ENCODE results near the gene TMEM236. TPM values are rescaled to one million over a fixed set of nuclear protein-coding genes. Genes with fewer than 3 reads are reported as not detected.

The TMEM236 gene
- total RNA-seq, 4 donors from 2014 or later: 1.2 to 1.8 (median 1.5) TPM

- Histone ChIP-seq H3K4me3 (no peak overlapping the region), H3K4me1 (peaks cover 0 to 4% (median 0%) of the 10 kb centered on the region in 4 donors), H3K27ac (no peak overlapping the region), H3K9me3 (no peaks in the 10 kb centered on the region), H3K27me3 (no peaks in the 10 kb centered on the region), H3K36me3 (no peaks in the 10 kb centered on the region)
- 78 to 81% methylated on average over 5 of the region's 5 CpGs for WGBS, 2 donors
- DNase-seq (ENCODE audit: low spot score in 2 of 2): no peak
- TF ChIP-seq EP300 (IDR thresholded peaks at IDR 0.05) (no peak), CTCF (IDR thresholded peaks at IDR 0.05) (no peak), POLR2A (IDR thresholded peaks at IDR 0.05) (no peak)
These were observed 90.6 kb downstream of the TMEM236 start for GRCh38 chr10:17842641-17843040.

- Histone ChIP-seq H3K9me3 (no peaks in the 10 kb centered on the region), H3K4me1 (peaks cover 0 to 5% (median 2%) of the 10 kb centered on the region in 4 donors), H3K36me3 (no peaks in the 10 kb centered on the region), H3K4me3 (no peak overlapping the region), H3K27ac (peak overlapping the region in 1 of 4 donors; percentile 39), H3K27me3 (no peaks in the 10 kb centered on the region)
- TF ChIP-seq CTCF (IDR thresholded peaks at IDR 0.05) (peak in 4 of 5 experiments; percentile 28 to 40 (median 32)), POLR2A (IDR thresholded peaks at IDR 0.05) (no peak), EP300 (IDR thresholded peaks at IDR 0.05) (no peak)
- no peak for DNase-seq (ENCODE audit: low spot score in 2 of 2)
- 52 to 62% methylated on average over 5 of the region's 5 CpGs for WGBS, 2 donors
These were observed 95.7 kb downstream of the TMEM236 start for GRCh38 chr10:17847585-17848296.

- no peak overlapping the region for H3K4me3 ChIP-seq
- no peak overlapping the region for H3K27ac ChIP-seq
- no peaks in the 10 kb centered on the region for H3K36me3 ChIP-seq
- H3K4me1 ChIP-seq: peaks cover 0 to 5% (median 2%) of the 10 kb centered on the region in 4 donors
- TF ChIP-seq POLR2A (IDR thresholded peaks at IDR 0.05): no peak
- no peak for TF ChIP-seq EP300 (IDR thresholded peaks at IDR 0.05)
- no peak for TF ChIP-seq CTCF (IDR thresholded peaks at IDR 0.05)
- DNase-seq (ENCODE audit: low spot score in 2 of 2): no peak
- H3K27me3 ChIP-seq: no peaks in the 10 kb centered on the region
- WGBS, 2 donors: 86 to 87% methylated on average over 5 of the region's 5 CpGs
- H3K9me3 ChIP-seq: no peaks in the 10 kb centered on the region
These were observed 96.6 kb downstream of the TMEM236 start for GRCh38 chr10:17848646-17849045.

Small RNA genes within 50 kb of the gene (small RNA-seq; reads per million reads assigned to genes)
- gene MIR511: 0.38 reads per million

Other genes with a start within 250 kb of the TMEM236 start
- 1 to 10 TPM; 6.1 to 9.3 (median 7.5) TPM for gene HACD1, start 134.8 kb upstream of the TMEM236 start, total RNA-seq
- 10 to 100 TPM; 17.3 to 28.2 (median 25.1) TPM for gene STAM, start 108.0 kb upstream of the TMEM236 start, total RNA-seq
- 10 to 100 TPM; 34.3 to 52.2 (median 44.8) TPM for gene MRC1, start 57.1 kb downstream of the TMEM236 start, total RNA-seq
- not detected for gene SLC39A12, start 199.7 kb downstream of the TMEM236 start, total RNA-seq